NCI-H1417 (cell line): ENCODE results near the gene JPT1.

ENCODE experiments used
- DNase-seq, 3 experiments: peaks; one replicate each; lab custom pipeline; 2025; lab: John Stamatoyannopoulos, UW

The JPT1 gene

DNA sequence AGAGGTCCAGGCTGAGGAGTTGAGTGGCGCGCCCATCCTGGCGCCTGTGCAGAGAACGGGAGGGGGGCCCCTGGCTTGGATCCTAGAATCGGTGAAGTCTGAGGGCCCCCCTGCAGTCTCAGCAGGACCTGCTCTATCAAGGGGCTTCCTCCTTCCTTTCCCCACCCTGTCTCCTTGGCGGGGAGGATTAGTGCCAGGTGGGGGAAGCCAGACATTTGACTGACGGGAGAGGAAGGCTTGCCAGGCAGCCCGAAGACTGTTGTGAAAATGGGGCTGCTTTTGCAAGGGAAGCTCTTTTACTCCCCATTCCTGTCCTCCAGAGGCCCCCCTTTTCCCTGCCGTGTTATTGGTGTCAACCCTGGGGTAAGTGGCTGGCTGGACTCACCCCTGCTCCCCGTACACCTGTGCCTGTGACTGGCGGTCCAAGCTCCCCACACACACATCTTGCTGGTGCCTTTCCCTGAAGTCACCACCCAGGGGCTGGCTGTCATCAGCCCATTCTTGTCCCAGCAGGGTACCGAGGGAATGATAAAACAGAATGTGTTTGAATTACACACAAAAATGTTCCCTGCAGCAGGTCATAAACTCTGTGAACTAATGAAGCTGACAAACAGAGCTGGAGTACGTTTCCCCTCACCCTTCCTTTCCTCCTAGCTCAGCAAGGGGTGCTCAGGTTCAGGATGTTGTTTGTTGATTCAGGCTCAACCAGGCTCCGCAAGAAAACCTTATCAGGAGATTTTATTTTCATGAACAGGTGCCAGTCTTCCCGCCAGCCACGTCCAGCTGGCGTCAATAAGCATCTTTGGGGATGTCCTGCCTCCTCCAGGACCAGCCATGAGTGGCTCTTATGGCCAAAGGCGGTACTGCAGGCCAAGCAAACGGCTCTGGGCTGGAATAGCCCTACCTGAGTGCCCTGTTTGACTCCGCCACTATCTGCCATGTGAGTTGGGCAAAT, 48.9 kb downstream of the JPT1 start:
- peak; percentile 80 to 95 (median 81) for DNase-seq

DNA sequence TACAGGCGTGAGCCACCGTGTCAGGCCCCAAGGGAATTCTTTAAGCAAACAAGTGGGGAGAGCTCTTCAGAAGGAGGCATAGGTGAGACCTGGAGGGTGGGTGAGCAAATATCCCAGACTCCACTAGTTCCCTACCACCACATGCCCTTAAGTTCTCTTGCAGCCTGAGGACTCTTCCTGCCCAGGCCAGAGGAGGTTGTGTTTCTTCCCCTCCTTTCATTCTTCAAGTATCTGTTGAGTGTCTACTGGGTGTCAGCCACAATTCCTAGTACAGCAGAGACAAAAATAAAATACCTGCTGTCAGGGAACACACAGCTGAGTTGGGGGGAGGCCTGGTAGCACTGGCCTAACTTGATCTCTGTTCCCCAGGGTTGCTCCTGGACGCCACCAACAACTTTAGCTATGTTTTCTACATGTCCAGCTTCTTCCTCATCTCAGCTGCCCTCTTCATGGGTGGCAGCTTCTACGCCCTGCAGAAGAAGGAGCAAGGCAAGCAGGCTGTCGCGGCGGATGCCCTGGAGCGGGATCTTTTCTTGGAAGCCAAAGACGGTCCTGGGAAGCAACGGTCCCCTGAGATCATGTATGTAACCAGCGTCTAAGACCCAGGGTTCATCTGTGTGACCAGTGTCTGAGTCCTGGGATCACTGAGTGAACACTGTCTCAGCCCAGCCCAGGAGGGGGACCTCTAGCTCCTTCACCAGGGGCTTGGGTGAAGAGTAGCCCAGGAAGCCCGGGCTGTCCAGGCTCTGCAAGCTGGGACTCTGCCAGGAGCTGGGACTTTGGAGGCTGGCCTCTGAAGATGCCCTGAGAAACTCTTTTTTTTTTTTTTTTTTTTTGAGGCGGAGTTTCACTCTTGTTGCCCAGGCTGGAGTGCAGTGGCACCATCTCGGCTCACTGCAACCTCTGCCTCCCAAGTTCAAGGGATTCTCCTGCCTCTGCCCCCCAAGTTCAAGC, 50.4 kb downstream of the JPT1 start:
- no peak for DNase-seq

DNA sequence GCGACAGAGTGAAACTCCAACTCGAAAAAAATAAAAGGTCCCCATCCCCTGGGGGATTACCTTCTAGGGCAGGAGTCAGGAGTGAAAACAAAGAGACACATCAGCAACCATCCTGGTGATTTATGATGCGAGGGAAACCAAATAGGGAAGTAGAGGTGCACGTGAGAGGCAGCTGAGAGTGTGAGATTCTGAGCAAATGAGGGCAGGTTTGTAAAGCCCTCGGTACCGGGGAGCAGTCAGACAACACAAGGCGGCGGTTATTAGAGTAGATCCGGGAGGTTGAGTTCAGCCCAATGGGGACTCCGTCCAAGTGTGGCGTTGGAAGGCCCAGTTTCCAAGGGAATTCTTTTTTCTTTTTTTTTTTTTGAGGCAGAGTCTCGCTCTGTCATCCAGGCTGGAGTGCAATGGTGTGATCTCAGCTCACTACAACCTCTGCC, 51.9 kb downstream of the JPT1 start:
- DNase-seq, result peak; percentile 26 to 92 (median 72)

DNA sequence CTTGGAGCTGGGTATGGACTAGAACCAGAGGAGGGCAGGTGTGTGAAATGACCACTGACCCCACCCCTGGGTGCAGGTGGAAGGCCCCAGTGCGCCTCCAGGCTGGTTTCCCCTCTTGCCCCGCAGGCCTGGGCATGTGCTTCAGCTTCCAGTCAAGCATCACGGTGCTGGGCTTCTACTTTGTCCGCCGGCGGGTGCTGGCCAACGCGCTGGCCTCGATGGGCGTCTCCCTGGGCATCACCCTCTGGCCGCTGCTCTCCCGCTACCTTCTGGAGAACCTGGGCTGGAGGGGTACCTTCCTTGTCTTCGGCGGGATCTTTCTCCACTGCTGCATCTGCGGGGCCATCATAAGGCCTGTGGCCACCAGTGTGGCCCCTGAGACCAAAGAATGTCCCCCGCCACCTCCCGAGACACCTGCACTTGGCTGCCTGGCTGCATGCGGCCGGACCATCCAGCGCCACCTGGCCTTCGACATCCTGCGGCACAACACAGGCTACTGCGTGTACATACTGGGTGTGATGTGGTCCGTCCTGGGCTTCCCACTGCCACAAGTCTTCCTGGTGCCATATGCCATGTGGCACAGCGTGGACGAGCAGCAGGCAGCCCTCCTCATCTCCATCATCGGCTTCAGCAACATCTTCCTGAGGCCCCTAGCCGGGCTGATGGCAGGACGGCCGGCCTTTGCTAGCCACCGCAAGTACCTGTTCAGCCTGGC, 54.3 kb downstream of the JPT1 start:
- no peak for DNase-seq

DNA sequence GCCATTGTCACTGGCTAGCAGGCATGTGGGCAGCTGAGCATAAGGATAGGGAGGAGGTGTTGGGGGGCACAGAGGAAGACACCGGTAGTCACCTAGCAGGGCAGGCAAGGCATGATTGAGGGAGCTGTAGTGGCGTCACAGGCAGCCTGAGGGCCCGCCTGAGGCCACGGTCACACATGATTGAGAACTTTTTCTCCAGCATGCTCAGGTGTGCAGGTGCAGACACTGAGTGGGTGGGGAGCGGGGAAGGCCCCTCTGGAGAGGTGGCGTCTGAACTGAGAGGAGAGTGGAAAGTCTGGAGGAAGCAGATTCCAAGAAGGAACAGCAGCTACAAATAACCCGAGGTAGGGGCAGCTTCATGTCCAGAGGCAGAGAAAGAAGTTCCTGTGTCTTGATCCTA, 55.5 kb downstream of the JPT1 start:
- DNase-seq, result no peak

DNA sequence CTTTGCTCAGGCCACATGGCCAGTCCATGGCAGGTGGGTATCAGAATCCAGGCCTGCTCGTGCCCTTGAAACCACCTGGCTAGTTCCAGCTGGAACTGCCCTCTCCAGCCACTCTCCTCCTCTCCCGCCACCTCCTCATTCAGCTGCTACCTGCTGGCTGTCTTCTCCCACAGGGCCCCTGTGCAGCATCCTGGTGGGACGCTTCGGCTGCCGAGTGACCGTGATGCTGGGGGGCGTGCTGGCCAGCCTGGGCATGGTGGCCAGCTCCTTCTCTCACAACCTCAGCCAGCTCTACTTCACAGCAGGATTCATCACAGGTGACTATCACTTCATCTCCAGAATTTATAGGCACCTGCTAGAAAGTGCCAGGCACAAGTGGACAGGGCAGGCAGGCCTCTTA, 56.4 kb downstream of the JPT1 start:
- no peak for DNase-seq

DNA sequence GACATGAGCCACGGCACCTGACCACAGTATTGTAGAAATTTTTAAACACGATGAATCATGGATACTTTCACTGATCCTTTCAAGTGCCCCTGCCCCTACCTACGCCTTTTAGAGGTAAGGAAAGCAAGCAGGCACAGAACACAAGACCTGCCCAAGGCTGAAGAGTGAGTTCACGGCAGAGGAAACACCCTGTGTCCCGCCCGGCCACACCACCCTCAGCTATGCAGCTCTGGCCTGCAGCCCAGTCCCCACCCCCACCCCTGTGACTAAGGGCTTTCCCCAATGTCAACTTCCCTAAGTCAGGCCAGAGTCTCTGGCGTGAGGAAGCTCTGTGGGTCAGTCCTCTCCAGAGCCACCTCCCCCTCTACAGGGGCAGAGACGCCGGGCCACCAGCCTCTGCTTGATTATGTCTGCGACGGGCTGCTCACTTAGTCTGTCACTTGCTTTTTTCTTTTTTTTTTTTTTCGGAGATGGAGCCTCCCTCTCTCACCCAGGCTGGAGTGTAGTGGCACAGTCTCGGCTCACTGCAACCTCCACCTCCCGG, 58.2 kb downstream of the JPT1 start:
- no peak for DNase-seq

DNA sequence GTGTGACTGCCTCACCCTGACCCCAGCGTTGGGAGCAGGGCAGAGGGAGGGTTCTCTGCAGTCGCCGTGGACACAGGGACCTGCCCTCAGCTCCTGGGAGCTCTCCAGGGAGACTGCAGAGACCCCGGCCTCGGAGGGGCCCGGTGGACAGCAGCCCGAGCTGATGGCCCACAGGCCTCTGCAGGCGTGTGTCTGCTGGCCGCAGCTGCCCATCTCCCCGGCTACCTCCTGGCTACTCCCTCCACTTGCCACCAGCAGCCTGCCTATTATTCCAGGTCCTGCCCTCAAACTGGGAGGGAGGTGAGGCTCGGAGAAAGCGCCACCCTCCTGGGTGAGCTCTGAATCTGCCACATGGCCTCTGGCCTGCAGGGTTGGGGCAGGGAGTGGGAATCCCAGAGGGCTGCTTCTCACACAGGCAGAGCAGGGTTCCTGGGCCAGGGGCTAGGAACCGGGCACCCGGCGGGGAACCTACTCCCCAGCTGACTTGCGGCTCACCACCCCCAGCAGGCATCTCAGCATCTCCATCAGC, 59.4 kb downstream of the JPT1 start:
- no peak for DNase-seq

DNA sequence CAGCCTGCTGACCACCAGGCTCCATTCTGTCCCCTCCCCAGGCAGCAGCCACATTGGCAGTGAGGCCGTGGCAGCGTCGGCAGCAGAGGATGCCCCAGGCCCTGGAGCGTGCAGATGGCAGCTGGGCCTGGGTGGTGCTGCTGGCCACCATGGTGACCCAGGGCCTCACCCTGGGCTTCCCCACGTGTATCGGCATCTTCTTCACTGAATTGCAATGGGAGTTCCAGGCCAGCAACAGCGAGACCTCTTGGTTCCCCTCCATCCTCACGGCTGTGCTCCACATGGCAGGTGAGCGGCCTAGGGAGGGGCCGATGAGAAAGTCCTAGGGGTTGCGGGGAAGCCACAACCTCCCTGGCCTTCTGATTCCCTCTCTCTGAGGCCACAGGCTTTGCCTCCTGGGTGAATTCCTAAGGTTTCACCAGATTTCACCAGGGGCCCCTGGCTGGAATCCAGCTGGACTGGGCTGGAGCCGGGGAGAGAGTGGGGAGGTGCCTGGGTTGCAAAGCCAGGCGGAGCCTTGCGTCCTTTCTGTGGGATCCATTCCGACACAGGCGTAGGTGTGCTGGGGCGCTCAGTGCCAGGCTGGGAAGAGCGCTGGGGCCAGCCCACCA, 60.7 kb downstream of the JPT1 start:
- DNase-seq, result no peak

DNA sequence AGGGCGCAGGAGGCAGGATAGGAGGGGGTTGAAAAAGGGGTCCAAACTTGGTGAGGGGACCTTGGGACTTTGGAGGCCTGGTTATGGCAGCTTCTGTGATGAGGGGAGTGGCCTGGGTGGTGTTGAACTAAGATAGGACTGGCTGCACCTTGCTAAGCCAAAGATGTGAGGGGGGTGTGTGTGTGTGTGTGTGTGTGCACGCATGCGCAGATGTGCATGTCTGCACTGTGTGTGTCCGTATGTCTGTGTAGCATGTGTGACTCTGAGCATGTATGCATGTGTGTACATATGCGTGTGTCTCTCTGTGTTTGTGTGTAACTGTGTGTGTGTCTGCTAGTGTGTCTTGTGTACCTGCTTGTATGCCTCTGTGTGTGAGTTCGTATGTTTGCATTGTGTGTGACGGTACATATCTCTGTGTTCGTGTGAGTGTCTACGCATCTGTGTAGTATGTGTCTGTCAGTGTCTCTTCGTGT, 62.4 kb downstream of the JPT1 start:
- DNase-seq, result no peak

DNA sequence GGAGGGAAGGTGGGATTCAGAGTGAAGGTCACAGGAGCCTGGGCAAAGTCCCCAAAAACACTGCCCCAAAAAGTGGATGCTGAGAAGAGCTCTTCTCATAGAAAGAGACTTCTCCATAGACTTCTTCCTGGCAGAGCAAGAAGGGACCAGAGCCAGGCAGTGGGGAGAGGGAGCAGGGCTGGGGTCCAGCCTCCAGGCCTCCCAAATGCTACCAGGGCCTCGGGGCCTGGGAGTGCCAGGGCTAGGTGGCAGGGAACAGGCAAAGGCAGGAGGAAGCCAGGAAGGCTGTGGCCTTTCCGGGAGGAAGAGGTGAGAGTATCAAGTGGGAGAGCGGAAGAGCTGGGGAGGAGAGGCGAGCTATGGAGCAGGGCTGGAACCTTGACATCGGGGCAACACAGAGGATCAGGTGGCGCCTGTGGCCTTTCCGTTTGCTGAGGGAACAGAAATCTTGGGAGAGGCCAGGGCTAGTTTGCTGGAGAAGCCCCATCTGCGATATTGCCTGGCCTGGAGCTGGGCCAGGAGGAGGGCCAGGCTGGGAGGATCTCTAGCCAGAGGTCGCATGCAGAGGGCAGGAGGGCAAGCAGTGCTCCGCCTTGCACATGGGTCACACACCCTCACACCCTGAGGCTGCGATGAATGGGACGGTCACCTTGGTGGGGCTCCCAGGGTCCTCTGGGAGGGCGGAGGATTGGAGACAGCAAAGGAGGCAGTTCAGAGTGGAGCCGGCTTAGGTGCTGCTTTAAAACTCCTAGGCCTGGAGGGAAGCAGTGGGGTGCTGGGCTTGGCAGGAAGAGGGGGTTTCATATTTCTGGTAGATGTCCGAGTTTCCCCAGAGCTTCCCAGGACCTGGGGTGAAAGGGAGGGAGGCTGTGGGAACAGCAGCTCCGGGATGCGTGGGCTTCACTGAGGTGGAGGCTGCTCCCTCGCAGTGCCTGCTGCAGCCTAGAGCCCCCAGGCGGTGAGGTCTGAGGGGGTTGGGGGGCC, 63.1 kb downstream of the JPT1 start:
- no peak for DNase-seq

DNA sequence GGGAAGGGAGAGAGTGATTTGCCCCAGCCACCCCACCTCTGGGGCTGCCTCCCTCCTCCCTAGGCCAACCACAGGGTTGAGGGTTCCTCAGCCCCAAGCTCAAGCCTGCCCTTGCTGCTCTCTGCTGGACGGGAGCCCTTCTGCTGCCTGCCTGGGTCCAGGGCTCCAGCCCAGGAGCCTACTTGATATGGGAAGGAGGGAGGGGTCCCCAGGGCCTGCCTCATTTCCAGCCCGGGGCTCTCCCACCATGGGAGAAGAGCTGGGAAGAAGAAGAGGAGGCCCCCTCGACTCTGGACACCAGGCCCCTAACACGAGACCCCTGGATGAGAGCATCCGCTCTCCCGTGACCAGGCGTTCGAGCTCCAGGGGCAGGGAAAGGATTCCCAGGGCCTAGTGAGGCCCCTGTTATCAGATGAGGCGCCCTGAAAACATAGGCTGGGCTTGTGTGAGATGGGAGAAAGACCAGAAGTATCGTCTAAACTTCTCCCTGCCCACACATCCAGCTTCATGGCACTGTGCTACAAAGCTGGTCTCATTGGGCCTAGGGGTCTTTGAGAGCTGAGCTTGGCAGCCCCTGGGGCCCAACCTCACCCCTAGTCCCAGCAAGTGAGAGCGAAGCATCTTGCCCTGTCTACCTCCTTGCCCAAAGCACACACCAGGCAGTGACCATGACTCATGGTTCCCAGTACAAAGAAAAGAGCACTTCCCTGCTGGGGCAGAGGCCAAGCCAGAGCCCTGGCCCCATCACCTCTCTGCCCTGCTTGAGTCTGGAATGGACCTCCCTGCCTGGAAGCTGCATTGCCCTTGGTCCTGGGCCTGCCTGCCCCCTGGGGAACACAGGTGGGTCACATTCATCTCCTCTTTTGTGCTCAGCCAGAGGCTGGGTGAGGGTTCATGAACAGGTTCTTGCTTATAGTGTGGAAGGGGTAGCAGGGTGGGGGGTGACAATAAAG, 65.6 kb downstream of the JPT1 start:
- no peak for DNase-seq

DNA sequence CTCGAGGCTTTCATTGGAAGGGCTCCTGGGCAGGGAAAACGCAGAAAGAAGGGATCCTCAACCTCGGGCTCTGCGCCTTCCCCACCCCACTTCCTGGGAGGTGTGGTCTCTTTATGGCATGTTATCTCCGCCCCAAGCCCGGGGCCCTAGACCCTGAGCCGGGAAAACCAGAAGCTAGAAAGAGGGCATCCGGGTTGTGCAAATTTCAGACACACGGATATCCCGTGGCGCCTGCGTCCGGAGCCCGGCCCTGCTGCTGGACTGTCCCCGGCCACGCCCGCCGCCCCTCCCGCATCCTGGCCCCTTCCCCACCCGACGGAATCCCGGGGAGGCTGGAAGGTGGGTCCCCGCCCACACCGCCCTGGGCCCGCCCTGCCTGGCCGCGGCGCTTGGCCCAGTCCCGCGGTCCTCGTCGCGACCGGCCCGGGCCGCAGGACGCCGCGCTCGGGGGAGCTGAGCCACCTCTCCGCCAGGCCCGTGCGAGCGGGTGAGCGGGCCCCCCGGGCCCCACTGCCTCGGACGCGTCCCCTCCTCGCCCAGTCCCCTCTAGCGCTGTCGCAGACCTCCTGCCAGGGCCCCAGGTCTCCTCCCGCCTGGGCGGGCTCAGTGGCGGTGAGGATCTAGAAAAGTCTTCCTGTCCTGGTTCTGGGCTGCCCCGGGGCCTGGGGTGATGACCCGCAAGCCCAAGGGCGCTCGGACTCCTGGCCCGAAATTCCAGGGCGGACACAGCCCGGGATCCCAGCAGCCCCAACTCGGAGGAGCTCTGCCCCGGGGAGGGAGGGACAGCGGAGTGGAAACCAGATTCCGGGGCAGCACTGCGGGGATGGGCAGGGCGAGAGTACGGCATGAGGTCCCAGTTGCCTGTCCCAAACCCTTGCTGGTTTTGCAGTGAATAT, 66.5 kb downstream of the JPT1 start, which contains the start of gene SLC16A5:
Gene SLC16A5 (plus strand): TSS at position 397 of the 896 bp plus-strand sequence. CDS start 5,683 bp downstream, outside the sequence.
- no peak for DNase-seq

DNA sequence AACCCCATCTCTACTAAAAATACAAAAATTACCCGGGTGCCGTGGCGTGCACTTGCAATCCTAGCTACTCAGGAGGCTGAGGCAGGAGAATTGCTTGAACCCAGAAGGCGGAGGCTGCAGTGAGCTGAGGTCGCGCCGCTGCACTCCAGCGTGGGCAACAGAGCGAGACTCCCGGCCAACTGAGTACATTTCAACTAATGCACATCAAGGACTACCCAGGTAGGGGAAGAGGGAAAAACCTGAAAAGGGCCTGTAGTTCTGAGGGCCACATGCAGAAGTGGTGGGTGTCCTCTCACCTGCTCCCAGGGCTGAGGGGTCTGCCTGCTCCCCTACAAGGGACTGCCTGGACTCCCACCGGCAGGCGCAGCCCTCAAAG, 67.1 kb downstream of the JPT1 start:
- no peak for DNase-seq

DNA sequence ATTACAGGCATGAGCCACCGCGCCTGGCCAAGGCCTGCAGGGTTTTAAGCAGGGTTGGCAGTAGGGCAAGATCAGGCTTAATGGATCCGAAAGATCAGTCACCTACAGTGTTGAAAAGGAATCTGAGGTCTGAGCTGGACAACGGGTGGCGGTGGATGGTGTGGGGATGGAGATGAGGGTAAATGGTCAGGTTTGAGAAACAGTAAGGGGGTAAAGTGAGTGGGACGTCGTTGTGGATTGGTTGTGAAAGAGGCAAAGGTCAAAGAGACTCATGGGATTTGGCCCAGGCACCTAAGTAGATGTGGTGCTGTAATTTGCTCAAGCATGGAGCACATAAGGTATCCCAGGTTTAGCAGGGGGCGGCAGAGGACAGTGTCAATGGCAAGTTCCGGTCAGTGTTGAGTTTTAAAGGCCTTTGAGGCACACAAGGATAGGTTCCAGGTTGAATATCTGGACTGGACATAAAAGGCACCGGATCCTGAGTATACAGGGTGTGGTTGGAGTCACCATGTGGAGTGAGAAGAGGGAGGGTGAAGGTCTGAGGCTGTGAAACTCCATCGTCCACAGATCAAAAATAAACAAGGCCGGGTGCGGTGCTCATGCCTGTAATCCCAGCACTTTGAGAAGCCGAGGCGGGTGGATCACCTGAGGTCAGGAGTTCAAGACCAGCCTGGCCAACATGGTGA, 67.7 kb downstream of the JPT1 start:
- no peak for DNase-seq
